HG02938 (cell line): ENCODE measurements around the gene RCN2.
"Not testable (repeated sequence)": the region's sequence is repeated elsewhere in the genome, so short reads cannot be mapped to it uniquely, and the experiment has no call there.

Experiments
- ATAC-seq: cut with Tn5 transposase; IDR thresholded peaks from one replicate; pipeline ENCODE4 v1.9.1; 2021; ENCODE audit warnings: mild to moderate bottlenecking, moderate library complexity; ENCODE audit not compliant: unreplicated experiment

The RCN2 gene, protein sequence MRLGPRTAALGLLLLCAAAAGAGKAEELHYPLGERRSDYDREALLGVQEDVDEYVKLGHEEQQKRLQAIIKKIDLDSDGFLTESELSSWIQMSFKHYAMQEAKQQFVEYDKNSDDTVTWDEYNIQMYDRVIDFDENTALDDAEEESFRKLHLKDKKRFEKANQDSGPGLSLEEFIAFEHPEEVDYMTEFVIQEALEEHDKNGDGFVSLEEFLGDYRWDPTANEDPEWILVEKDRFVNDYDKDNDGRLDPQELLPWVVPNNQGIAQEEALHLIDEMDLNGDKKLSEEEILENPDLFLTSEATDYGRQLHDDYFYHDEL

DNA sequence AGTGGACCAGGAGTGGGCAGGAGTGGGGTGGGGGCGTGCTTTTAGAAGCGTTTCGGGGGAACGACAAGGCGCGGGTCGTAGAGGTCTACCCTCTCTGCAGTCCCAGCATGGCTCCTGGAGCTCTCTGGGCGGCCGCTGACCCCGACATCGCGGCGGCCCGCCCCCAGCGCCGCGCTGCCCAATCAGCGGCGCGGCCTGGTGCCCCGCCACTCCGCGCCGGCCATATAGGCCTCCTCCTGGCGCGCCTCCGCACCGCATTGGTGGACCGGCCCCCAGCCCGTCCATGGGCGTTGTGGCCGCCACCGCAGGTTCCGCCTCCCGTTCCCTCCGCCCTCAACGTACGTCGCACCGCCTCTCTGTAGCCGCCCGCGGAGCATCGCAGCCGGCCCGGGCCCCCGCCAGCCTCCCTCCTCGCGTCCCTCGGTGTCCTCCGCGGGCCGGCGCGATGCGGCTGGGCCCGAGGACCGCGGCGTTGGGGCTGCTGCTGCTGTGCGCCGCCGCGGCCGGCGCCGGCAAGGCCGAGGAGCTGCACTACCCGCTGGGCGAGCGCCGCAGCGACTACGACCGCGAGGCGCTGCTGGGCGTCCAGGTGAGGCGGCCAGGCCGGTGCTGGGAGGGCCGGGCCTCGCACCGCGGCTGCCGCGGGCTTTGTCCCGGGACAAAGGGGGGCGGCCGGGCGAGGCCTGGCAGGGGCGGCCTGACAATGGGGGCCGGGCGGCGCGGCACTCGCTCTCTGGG, at the start of gene RCN2:
TSS of gene RCN2 (plus strand) at position 353 of the 738 bp plus-strand sequence. CDS start at position 446, 93 bp downstream.
- ATAC-seq, result peak; percentile 91

DNA sequence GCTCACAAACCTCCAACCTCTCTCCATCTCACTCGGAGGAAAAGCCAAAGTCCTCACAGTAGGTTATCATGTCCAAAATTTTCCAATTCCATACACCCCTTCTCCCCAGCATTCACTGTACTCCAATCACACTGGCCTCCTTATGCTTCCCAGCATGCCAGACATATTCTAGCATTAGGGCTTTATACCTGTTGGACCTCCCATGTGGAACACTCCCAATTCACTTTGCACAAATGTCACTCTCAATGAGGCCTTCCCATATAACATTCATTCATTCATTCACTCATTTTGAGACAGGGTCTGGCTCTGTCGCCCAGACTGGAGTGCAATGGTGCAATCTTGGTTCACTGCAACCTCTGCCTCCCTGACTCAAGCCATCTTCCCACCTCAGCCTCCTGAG, 46.3 kb upstream of the RCN2 start:
- ATAC-seq, result no peak

GRCh38 chr15:76887280-76888141, 44.0 kb upstream of the RCN2 start:
- not testable (repeated sequence) for ATAC-seq

DNA sequence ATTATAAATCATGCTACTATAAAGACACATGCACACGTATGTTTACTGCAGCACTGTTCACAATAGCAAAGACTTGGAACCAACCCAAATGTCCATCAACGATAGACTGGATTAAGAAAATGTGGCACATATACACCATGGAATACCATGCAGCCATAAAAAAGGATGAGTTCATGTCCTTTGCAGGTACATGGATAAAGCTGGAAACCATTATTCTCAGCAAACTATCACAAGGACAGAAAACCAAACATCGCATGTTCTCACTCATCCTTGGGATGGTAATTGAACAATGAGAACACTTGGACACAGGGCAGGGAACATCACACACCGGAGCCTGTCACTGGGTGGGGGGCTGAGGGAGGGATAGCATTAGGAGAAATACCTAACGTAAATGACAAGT, 38.7 kb upstream of the RCN2 start:
- ATAC-seq, result not testable (repeated sequence)

DNA sequence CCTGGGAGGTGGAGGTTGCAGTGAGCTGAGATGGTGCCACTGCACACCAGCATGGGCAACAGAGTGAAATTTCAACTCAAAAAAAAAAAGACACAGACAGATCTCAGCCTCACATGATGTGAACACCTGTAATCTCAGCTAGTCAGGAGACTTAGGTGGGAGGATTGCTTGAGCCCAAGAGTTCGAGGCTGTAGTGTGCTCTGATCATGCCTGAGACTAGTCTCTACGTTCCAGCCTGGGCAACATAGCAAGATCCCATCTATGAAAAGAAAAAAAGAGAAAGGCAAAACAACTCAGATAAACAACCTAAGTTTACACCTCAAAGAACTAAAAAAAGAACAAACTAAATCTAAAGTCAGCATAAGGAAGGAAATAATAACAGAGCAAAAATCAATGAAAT, 37.4 kb upstream of the RCN2 start:
- ATAC-seq, result no peak

GRCh38 chr15:76898102-76898501, 33.4 kb upstream of the RCN2 start:
- no peak for ATAC-seq

DNA sequence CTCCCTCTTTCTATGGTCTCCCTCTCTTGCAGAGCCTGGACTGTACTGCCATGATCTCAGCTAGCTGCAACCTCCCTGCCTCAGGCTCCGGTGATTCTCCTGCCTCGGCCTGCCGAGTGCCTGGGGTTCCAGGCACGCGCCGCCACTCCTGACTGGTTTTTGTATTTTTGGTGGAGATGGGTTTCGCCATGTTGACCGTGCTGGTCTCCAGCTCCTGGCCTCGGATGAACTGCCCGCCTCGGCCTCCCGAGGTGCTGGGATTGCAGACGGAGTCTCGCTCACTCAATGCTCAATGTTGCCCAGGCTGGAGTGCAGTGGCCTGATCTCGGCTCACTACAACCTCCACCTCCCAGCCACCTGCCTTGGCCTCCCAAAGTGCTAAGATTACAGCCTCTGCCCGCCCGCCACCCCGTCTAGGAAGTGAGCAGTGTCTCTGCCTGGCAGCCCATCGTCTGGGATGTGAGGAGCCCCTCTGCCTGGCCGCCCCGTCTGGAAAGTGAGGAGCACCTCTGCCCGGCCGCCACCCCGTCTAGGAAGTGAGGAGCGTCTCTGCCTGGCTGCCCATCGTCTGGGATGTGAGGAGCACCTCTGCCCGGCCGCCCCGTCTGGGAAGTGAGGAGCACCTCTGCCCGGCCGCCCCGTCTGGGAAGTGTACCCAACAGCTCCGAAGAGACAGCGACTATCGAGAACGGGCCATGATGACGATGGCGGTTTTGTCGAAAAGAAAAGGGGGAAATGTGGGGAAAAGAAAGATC, 32.2 kb upstream of the RCN2 start:
- ATAC-seq, result not testable (repeated sequence)

GRCh38 chr15:76899931-76900310, 31.6 kb upstream of the RCN2 start:
- not testable (repeated sequence) for ATAC-seq

- no peak for ATAC-seq
These were observed 29.6 kb upstream of the RCN2 start for GRCh38 chr15:76901965-76902364.

GRCh38 chr15:76903251-76903681, 28.3 kb upstream of the RCN2 start:
- no peak for ATAC-seq

- ATAC-seq, result peak; percentile 25
These were observed 27.0 kb upstream of the RCN2 start for GRCh38 chr15:76904461-76905012.

- ATAC-seq, result peak; percentile 63
These were observed 26.3 kb upstream of the RCN2 start, which contains the start of gene SCAPER for GRCh38 chr15:76905013-76905839. Gene SCAPER (minus strand): TSS chr15:76905340. CDS start chr15:76883817, 21,523 bp downstream.

GRCh38 chr15:76905855-76906254, 25.7 kb upstream of the RCN2 start:
- ATAC-seq, result no peak

DNA sequence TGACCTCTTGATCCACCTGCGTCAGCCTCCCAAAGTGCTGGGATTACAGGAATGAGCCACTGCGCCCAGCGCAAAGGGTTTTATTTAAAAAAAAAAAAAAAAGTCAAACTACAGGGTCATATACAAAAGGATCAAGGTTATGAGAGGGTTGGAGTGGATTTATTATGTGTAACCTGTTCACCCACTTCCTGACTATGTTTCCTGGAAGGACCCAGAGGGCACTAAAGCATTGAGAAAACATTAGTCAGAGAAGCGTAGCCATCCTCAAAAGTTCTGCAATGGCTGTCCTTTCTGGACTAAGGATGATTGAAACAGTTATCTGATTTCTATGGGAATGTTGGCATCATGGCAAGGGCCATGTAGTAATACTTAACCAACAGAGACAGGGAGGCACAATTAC, 19.1 kb upstream of the RCN2 start:
- ATAC-seq, result no peak

- no peak for ATAC-seq
These were observed 17.8 kb upstream of the RCN2 start for GRCh38 chr15:76913737-76914136.

- no peak for ATAC-seq
These were observed 15.2 kb upstream of the RCN2 start for GRCh38 chr15:76916369-76916768.

- ATAC-seq, result no peak
These were observed 3.3 kb upstream of the RCN2 start for GRCh38 chr15:76928201-76928600.

GRCh38 chr15:76929011-76929760, 2.4 kb upstream of the RCN2 start:
- no peak for ATAC-seq
